Right lobe of liver (tissue), 4 donors: ENCODE measurements around the gene NFIL3.

Experiments
- CTCF ChIP-seq, 4 donors: fragments of 200-600 bp in 3 of 4; fragments of 450-650 bp in 1 of 4; IDR thresholded peaks; one replicate each; pipeline versions ENCODE4 v1.5.1 to v1.8.0; 2016 to 2022; ENCODE audit warnings: antibody characterized with exemption in 4 of 4, mild to moderate bottlenecking in 2 of 4
- POLR2A ChIP-seq: fragments of 450-650 bp; IDR thresholded peaks from one replicate; pipeline ENCODE4 v1.6.1; 2017; ENCODE audit warnings: antibody characterized with exemption, mild to moderate bottlenecking
- donor health status: DM: no; HTN: no; CAD: no.
- donor health status: DM: no; HTN: no; CAD: no.
- donor health status: DM: no; HTN: yes; CAD: no.

DNA sequence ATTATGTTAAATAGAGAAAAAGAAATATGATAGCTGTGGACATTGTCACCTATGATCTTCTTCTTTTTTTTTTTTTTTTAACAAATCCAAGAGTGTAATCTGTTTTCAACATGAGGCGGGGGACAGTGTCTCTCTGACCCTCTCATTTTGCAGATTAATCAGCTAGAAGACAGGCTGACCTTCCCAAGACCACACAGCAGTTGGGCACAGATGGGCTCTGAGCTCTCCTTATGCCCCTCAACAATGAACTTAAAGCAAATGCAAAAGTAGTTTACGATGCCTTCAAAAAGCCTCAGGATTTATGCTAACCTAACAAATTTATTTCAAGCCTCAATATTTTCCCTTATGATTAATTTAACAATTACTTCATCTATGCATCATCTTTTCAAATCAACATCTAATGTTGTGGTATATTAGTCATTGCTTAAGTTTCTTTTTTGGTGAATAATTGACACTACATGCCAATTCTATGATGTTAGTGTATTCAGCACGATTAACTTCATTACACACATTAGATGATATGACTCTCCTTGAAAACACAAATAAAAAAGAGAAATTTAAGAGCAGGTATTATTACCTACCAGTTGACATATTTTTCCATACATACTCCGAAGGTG lies 7.4 kb downstream of the NFIL3 start:
- no peak for TF ChIP-seq CTCF (IDR thresholded peaks at IDR 0.05)
- no peak for TF ChIP-seq POLR2A
